Measurements from ENCODE around the gene CBFA2T3. TPM values are rescaled to one million over a fixed set of nuclear protein-coding genes. Genes with fewer than 3 reads are reported as not detected.

The CBFA2T3 gene
- total RNA-seq, 1 donor from 2014 or later = not detected

- no peak for DNase-seq (ENCODE audit: extremely low spot score, unreplicated experiment)
- Mint-ChIP-seq H3K27ac (ENCODE audit: unreplicated experiment) (peak overlapping the region; percentile 86), H3K4me3 (ENCODE audit: unreplicated experiment) (peak overlapping the region; percentile 89), H3K9me3 (ENCODE audit: unreplicated experiment) (no peaks in the 10 kb centered on the region), H3K27me3 (ENCODE audit: unreplicated experiment) (no peaks in the 10 kb centered on the region), H3K4me1 (ENCODE audit: unreplicated experiment) (peaks cover 19% of the 10 kb centered on the region), H3K36me3 (ENCODE audit: unreplicated experiment) (peaks cover 21% of the 10 kb centered on the region)
- TF ChIP-seq CTCF (IDR thresholded peaks at IDR 0.05) = peak; percentile 64
Observed at GRCh38 chr16:88857728-88858339, 119.2 kb downstream of the CBFA2T3 start.

GRCh38 chr16:88856828-88857727 is 119.9 kb downstream of the CBFA2T3 start, which contains the start of the genes GALNS and TRAPPC2L:
Gene GALNS (minus strand): TSS chr16:88856947. CDS start chr16:88856877, 70 bp downstream.
Gene TRAPPC2L (plus strand): TSS chr16:88857127. CDS start chr16:88857151, 24 bp downstream.
- peaks cover 18% of the 10 kb centered on the region for H3K36me3 Mint-ChIP-seq (ENCODE audit: unreplicated experiment)
- H3K4me3 Mint-ChIP-seq (ENCODE audit: unreplicated experiment) = peak within 1 kb of the TSS; percentile 89
- H3K4me1 Mint-ChIP-seq (ENCODE audit: unreplicated experiment) = peaks cover 19% of the 10 kb centered on the region
- peak within 1 kb of the TSS; percentile 86 for H3K27ac Mint-ChIP-seq (ENCODE audit: unreplicated experiment)
- TF ChIP-seq CTCF (IDR thresholded peaks at IDR 0.05) = no peak
- DNase-seq (ENCODE audit: extremely low spot score, unreplicated experiment) = peak; percentile 100
- no peaks in the 10 kb centered on the region for H3K9me3 Mint-ChIP-seq (ENCODE audit: unreplicated experiment)
- H3K27me3 Mint-ChIP-seq (ENCODE audit: unreplicated experiment) = no peaks in the 10 kb centered on the region

GRCh38 chr16:88856122-88856827 is 120.7 kb downstream of the CBFA2T3 start:
- H3K27me3 Mint-ChIP-seq (ENCODE audit: unreplicated experiment) = no peaks in the 10 kb centered on the region
- DNase-seq (ENCODE audit: extremely low spot score, unreplicated experiment) = no peak
- peaks cover 20% of the 10 kb centered on the region for H3K36me3 Mint-ChIP-seq (ENCODE audit: unreplicated experiment)
- H3K27ac Mint-ChIP-seq (ENCODE audit: unreplicated experiment) = peak overlapping the region; percentile 47
- H3K4me1 Mint-ChIP-seq (ENCODE audit: unreplicated experiment) = peaks cover 19% of the 10 kb centered on the region
- H3K4me3 Mint-ChIP-seq (ENCODE audit: unreplicated experiment) = peak overlapping the region; percentile 75
- H3K9me3 Mint-ChIP-seq (ENCODE audit: unreplicated experiment) = no peaks in the 10 kb centered on the region
- TF ChIP-seq CTCF (IDR thresholded peaks at IDR 0.05) = no peak

- no peak for TF ChIP-seq CTCF (IDR thresholded peaks at IDR 0.05)
- peaks cover 16% of the 10 kb centered on the region for H3K36me3 Mint-ChIP-seq (ENCODE audit: unreplicated experiment)
- no peaks in the 10 kb centered on the region for H3K9me3 Mint-ChIP-seq (ENCODE audit: unreplicated experiment)
- no peaks in the 10 kb centered on the region for H3K27me3 Mint-ChIP-seq (ENCODE audit: unreplicated experiment)
- DNase-seq (ENCODE audit: extremely low spot score, unreplicated experiment) = no peak
- H3K27ac Mint-ChIP-seq (ENCODE audit: unreplicated experiment) = peak overlapping the region; percentile 47
- H3K4me3 Mint-ChIP-seq (ENCODE audit: unreplicated experiment) = peak overlapping the region; percentile 75
- peaks cover 19% of the 10 kb centered on the region for H3K4me1 Mint-ChIP-seq (ENCODE audit: unreplicated experiment)
Observed at GRCh38 chr16:88855736-88856121, 121.3 kb downstream of the CBFA2T3 start.
